Right lobe of liver (tissue), 6 donors: ENCODE measurements around the gene MKKS. TPM values are rescaled to one million over a fixed set of nuclear protein-coding genes. Genes with fewer than 3 reads are reported as not detected.

ENCODE experiments used
- ATAC-seq, 4 donors: fragments of 200-7000 bp; cut with Tn5 transposase; one replicate each; pipeline ENCODE4 v1.9.1; 2020; ENCODE audit warnings: mild to moderate bottlenecking in 4 of 4, moderate library complexity in 4 of 4
- DNase-seq, 3 donors: peaks; one replicate each; pipeline ENCODE4 v3.0.0-alpha.2; 2020
- H3K27ac ChIP-seq, 3 donors: fragments of 200-600 bp; one replicate each; pipeline ENCODE4 v1.8.0; 2022
- H3K27me3 ChIP-seq, 2 donors: fragments of 200-600 bp; one replicate each; pipeline ENCODE4 v1.8.0; 2022
- H3K36me3 ChIP-seq, 4 donors: fragments of 200-600 bp; sonication (generic) in 1 of 4; one replicate each; pipeline versions ENCODE4 v1.5.1 to v1.8.0; 2017 to 2022; ENCODE audit warnings: control low read depth in 1 of 4
- H3K4me1 ChIP-seq, 4 donors: fragments of 200-600 bp; sonication (generic) in 1 of 4; one replicate each; pipeline versions ENCODE4 v1.5.1 to v1.8.0; 2017 to 2022; ENCODE audit warnings: control low read depth in 1 of 4
- H3K4me3 ChIP-seq, 3 donors: fragments of 200-600 bp; one replicate each; pipeline ENCODE4 v1.8.0; 2022
- H3K9me3 ChIP-seq, 4 donors: fragments of 200-600 bp; sonication (generic) in 1 of 4; one replicate each; pipeline versions ENCODE4 v1.5.1 to v1.8.0; 2017 to 2022; ENCODE audit warnings: control low read depth in 1 of 4
- POLR2A ChIP-seq: fragments of 450-650 bp; IDR thresholded peaks from one replicate; pipeline ENCODE4 v1.6.1; 2017; ENCODE audit warnings: antibody characterized with exemption, mild to moderate bottlenecking
- WGBS: methylation state at CpG from one replicate; pipeline ENCODE4 v1.1.6; 2018; ENCODE audit warnings: low coverage, low lambda C conversion rate; ENCODE audit not compliant: insufficient coverage; ENCODE audit errors: missing lambda C conversion rate; 5-methylcytosine and 5-hydroxymethylcytosine counted together
- intact Hi-C, 2 donors: fragments of 100-400 bp; cut with DNase I; formaldehyde crosslinking; loops; one replicate each; pipeline versions ENCODE4 v1.11.2 to v1.14.1; 2022
- total RNA-seq, 6 experiments: library from RNA; depleted of rRNA in 2 of 6; stranded (reverse); fragments of >200 nt in 2 of 6; fragmentation: NEBNext Ultra II Directional in 3 of 6; extraction: Animal tissue kit (Norgen Biotek cat#: 25700) in 3 of 6; gene quantifications; one replicate each; pipeline versions ENCODE4 v1.1.0 to v1.2.4, GENCODE V29; 2016 to 2023
- TF ChIP-seq, protein P1 (sequence below), 4 donors: fragments of 200-600 bp in 3 of 4; fragments of 450-650 bp in 1 of 4; IDR thresholded peaks; one replicate each; pipeline versions ENCODE4 v1.5.1 to v1.8.0; 2016 to 2022; ENCODE audit warnings: antibody characterized with exemption in 4 of 4, mild to moderate bottlenecking in 2 of 4
- donor health status: DM: no; HTN: yes; CAD: no.
- donor health status: DM: no; HTN: no; CAD: no.
- donor health status: DM: no; HTN: no; CAD: no.
- donor health status: DM: no; HTN: yes; CAD: no.
- donor health status: DM: no; HTN: yes; CAD: no.

The MKKS gene
- total RNA-seq, 6 experiments from 2014 or later, result 11.4 to 17.6 (median 12.1) TPM

- H3K4me3 ChIP-seq, result no peak overlapping the region
- DNase-seq (no peak), ATAC-seq (no peak)
- TF ChIP-seq POLR2A, result no peak
- TF ChIP-seq, protein P1, sequence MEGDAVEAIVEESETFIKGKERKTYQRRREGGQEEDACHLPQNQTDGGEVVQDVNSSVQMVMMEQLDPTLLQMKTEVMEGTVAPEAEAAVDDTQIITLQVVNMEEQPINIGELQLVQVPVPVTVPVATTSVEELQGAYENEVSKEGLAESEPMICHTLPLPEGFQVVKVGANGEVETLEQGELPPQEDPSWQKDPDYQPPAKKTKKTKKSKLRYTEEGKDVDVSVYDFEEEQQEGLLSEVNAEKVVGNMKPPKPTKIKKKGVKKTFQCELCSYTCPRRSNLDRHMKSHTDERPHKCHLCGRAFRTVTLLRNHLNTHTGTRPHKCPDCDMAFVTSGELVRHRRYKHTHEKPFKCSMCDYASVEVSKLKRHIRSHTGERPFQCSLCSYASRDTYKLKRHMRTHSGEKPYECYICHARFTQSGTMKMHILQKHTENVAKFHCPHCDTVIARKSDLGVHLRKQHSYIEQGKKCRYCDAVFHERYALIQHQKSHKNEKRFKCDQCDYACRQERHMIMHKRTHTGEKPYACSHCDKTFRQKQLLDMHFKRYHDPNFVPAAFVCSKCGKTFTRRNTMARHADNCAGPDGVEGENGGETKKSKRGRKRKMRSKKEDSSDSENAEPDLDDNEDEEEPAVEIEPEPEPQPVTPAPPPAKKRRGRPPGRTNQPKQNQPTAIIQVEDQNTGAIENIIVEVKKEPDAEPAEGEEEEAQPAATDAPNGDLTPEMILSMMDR (IDR thresholded peaks at IDR 0.05), result no peak
- no peaks in the 10 kb centered on the region for H3K9me3 ChIP-seq
- WGBS, result 68% methylated on average over 3 of the region's 3 CpGs
- H3K27me3 ChIP-seq, result no peaks in the 10 kb centered on the region
- no peak overlapping the region for H3K27ac ChIP-seq
- H3K36me3 ChIP-seq, result no peaks in the 10 kb centered on the region
- no peaks in the 10 kb centered on the region for H3K4me1 ChIP-seq
- intact Hi-C loops, result no loop called here
These were observed 33.8 kb upstream of the MKKS start for GRCh38 chr20:10467681-10468339.

DNA sequence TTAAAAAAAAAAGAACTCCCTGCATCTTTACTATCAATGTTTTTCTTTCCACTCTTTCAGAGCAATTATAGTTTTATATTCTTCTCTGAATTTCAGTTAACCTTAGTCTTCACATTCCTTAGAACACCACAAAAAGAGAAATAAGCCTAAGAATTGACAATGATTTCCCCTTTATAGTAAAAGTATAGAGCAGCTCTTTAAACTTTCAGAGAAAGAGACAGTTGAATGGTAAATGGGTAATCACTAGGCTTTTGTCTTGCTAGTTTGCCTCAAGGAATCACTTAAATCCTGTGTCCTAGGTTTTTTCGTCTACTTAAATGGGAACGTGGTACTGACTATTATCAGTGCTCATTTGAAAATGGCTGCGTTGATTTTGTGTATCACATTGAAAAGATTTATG is 32.8 kb upstream of the MKKS start:
- ATAC-seq (no peak), DNase-seq (no peak)
- Histone ChIP-seq H3K27me3 (no peaks in the 10 kb centered on the region), H3K4me3 (no peak overlapping the region), H3K9me3 (no peaks in the 10 kb centered on the region), H3K27ac (no peak overlapping the region), H3K4me1 (no peaks in the 10 kb centered on the region), H3K36me3 (no peaks in the 10 kb centered on the region)
- no peak for TF ChIP-seq POLR2A
- TF ChIP-seq, protein P1 (IDR thresholded peaks at IDR 0.05), result no peak
- 67% methylated on average over 3 of the region's 3 CpGs for WGBS
- intact Hi-C loops, result no loop called here

- no peak overlapping the region for H3K27ac ChIP-seq
- TF ChIP-seq POLR2A, result no peak
- TF ChIP-seq, protein P1 (IDR thresholded peaks at IDR 0.05), result no peak
- DNase-seq, result no peak
- 71% methylated on average over 4 of the region's 4 CpGs for WGBS
- H3K9me3 ChIP-seq, result no peaks in the 10 kb centered on the region
- H3K27me3 ChIP-seq, result no peaks in the 10 kb centered on the region
- no peak for ATAC-seq
- H3K36me3 ChIP-seq, result no peaks in the 10 kb centered on the region
- intact Hi-C loops, result no loop called here
- no peaks in the 10 kb centered on the region for H3K4me1 ChIP-seq
- H3K4me3 ChIP-seq, result no peak overlapping the region
These were observed 32.3 kb upstream of the MKKS start for GRCh38 chr20:10466325-10466724.

DNA sequence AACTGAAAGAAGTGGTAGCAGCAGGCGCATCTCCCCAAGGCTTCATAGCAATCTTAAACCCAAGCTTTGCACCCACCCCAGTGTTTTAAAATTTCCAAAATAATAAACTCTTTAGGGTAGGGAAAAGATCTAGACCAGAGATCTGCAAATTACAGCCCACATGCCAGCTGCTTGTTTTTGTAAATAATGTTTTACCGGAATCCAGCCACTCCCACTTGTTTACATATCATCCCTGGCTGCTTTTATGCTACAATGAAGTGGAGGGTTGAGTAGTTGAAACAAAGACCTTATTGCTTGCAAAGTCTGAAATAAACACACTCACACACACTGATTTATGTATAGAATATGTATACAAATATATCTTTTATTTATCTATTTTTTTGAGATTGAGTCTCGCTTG is 31.1 kb upstream of the MKKS start:
- Histone ChIP-seq H3K27me3 (no peaks in the 10 kb centered on the region), H3K4me1 (no peaks in the 10 kb centered on the region), H3K27ac (no peak overlapping the region), H3K36me3 (no peaks in the 10 kb centered on the region), H3K4me3 (no peak overlapping the region), H3K9me3 (no peaks in the 10 kb centered on the region)
- WGBS, result 81% methylated on average over 3 of the region's 3 CpGs
- intact Hi-C loops, result no loop called here
- TF ChIP-seq, protein P1 (IDR thresholded peaks at IDR 0.05), result no peak
- TF ChIP-seq POLR2A, result no peak
- DNase-seq (no peak), ATAC-seq (peak in 1 of 4 donors; percentile 35)

GRCh38 chr20:10463622-10464021 is 29.6 kb upstream of the MKKS start:
- TF ChIP-seq POLR2A, result no peak
- TF ChIP-seq, protein P1 (IDR thresholded peaks at IDR 0.05), result no peak
- ATAC-seq (peak in 2 of 4 donors; percentile 18 to 68), DNase-seq (no peak)
- Histone ChIP-seq H3K9me3 (no peaks in the 10 kb centered on the region), H3K27ac (no peak overlapping the region), H3K36me3 (no peaks in the 10 kb centered on the region), H3K27me3 (no peaks in the 10 kb centered on the region), H3K4me1 (no peaks in the 10 kb centered on the region), H3K4me3 (no peak overlapping the region)
- intact Hi-C loops, result no loop called here
- WGBS, result 35% methylated on average over 1 of the region's 2 CpGs
